CD4-positive, alpha-beta T cell treated with Interleukin-2 at 100 ng/mL for 4 hours (primary cell): ENCODE data around the gene MED17.

ENCODE experiments used
- DNase-seq: peaks from one replicate; pipeline ENCODE4 v3.0.0-alpha.2; 2020; ENCODE audit warnings: low spot score

Gene MED17

DNA sequence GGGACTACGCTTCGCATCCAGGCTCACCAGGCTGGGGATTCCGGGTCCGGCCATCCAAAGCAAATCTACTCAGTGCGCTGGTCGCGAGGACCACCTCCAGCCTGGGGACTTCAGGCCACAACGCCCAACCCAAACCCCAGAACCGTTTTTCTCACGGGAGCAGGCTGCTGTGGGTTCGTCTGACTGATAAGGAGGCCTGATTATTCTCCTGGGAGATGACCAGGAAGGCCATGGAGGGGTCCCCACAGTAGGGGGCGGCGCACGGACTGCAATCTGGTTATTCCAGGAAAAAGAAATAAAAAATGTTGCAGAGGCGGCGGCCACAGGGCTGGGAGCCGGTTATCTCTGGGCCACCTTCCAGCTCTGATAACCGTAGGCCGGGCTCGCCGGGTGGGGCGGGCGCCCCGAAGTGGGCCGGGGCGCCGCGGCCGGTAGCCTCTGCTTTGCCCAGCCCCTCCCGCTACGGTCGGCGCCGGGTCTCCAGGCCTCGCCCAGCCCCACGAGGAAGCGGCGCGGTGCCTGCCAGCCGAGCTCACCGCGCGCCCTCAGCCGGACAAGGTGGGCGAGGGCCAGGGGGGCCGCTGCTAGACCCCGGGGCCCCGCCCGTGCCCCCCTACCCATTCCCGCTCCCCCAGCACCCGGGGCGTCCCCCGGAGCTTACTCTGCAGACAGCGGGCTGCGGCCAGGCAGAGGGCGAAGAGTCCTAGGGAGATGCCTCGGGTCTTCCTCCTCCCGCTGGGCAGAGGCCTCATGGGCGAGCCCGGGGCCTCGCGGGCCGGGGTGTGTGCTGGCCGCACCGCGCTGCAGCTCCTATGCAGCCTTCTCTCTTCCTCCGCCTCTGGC is 65.9 kb downstream of the MED17 start:
- no peak for DNase-seq

DNA sequence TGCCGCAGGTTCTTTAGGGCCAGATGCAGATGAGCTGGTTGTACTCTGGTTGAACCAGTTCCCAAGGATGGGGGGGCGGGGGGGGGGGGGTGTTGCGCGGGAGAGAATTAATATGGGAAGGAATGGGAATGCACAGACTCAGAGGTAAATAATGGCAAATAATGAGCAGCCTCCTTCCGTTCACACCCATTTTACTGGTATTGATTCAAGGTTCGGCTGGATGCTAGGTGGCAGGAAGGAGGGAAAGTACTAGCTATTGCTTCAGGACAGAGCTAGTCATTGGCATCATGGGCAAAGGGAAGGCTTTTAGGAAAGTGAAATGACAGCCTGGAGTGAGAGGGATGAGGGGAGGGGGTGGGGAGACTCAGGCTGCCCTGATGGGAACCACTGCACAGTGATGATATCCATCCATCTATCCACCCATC is 66.5 kb downstream of the MED17 start, which contains the start of gene VSTM5:
Gene VSTM5, minus strand, starts transcription at position 25 of the 425 bp plus-strand sequence. CDS start 116 bp downstream, outside the sequence.
- DNase-seq = no peak

DNA sequence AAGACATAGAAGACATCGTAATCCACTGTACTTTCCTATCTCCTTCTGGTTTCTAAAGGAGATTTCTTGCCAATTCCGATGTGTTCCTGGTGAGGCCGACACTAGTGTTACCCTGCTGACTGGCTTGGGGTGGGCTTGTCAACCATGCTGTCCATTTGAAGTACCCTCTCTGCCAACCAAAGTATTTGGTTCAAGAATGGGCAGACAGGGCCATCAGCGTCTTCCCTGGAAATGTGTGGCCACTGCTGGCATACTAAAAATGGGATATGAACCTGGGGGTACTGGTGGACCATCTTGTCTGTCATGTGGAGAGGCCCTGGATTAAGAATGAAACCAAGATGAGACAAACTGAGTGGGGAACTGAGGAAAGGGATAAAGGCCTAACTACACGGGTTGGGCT is 68.2 kb downstream of the MED17 start:
- no peak for DNase-seq

DNA sequence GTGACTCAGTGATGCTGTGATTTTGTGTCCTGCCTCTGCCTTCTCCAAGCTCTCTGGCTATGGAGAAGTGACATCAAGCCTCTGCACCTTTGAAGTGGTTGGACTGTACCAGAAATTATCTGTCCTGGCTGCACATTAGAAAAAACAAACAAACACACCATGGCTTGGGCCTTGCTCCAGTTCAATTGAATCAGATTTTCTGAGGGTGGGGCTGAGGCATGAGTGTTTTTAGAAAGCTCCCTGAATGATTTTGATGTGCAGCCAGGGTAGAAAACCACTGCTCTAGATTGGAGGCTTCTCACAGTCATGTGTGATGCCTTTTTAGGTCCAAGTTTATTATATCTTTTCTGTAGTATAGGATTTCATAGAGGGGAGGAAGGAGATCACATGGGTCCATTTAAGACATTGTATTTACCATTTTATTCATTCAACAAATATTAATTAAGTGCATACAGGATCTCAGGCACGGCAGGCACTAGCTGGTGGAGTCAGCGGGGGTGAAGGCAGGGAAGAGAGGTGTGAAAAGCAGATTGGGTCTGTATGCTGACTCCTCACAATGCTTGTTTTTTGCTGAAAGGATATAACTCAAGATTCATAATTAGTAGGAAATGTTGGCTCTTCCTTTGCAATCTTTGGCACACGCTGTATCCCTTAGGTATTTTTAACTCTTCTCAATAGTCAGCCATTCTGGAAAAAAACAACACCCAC is 73.5 kb downstream of the MED17 start:
- no peak for DNase-seq

DNA sequence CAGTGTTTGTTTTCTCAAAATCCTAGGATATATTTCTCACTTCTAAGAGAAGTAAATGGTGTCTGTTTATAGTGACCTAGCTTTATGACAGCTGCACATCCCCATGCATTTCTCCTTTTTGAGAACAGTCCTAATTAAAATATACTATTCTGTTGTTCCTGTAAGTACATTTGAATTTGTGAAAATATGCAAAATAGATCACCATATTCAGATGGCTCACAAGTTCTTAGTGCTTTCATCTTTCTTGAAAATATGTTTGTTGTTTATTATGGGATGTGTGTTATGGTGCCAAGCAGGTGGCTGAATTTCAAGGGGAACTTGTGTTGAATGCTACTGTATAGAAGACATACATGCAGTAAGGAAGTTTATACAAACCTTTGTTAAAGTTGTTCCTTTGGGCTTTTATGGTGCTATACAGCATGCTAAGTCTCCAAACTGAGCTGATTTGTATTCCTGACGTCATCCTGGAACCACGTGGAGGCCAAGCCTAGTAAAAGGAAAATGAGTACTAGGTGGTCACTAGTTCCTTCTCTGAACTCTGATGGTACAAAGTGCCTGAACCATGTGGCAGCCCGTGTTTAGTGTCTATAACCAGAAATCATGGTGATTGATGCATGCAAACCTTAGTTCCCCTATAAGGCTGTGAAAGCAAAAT is 74.2 kb downstream of the MED17 start:
- DNase-seq = no peak

DNA sequence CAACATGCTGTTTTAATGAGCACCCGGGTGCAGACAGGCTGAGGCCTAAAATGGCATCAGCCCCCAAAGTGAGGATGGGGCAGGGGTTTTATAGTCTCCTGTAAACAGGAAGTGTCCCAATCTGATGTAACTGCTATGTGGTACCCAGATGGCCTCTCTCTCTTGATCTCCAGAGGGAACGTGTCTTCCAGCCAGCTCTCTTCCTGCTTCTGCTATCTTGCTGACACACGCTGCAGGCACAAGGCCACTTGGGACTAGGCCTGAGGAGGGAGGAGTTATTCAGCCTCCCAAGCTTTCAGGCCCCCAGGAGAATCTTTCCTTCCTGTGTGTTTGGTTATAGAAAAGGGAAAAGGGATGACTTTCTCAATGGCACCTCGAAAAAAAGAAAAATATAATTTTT is 77.7 kb downstream of the MED17 start:
- DNase-seq = no peak
